ENCODE results near the gene GRK3. TPM values are rescaled to one million over a fixed set of nuclear protein-coding genes. Genes with fewer than 3 reads are reported as not detected.

Gene GRK3
- total RNA-seq, 4 donors from 2014 or later: 8.2 to 12.9 (median 10.2) TPM

- 82 to 84% methylated on average over 4 of the region's 4 CpGs for WGBS, 2 donors
- no peaks in the 10 kb centered on the region for H3K9me3 ChIP-seq
- no peak for DNase-seq (ENCODE audit: low spot score in 2 of 2)
- peaks cover 0 to 6% (median 0%) of the 10 kb centered on the region in 3 donors for H3K36me3 ChIP-seq
- H3K27ac ChIP-seq: no peak overlapping the region
- TF ChIP-seq POLR2A (IDR thresholded peaks at IDR 0.05): no peak
- TF ChIP-seq EP300 (IDR thresholded peaks at IDR 0.05): no peak
- H3K27me3 ChIP-seq: no peaks in the 10 kb centered on the region
- H3K4me1 ChIP-seq: no peaks in the 10 kb centered on the region
- no peak overlapping the region for H3K4me3 ChIP-seq
These were observed 113.2 kb downstream of the GRK3 start for GRCh38 chr22:25677631-25678030.

- 60 to 62% methylated on average over 2 of the region's 2 CpGs for WGBS, 2 donors
- H3K27ac ChIP-seq: no peak overlapping the region
These were observed 115.6 kb downstream of the GRK3 start for GRCh38 chr22:25680051-25680450.

GRCh38 chr22:25680956-25681355, 116.5 kb downstream of the GRK3 start:
- Histone ChIP-seq H3K4me3 (no peak overlapping the region), H3K36me3 (peaks cover 0 to 4% (median 0%) of the 10 kb centered on the region in 3 donors), H3K27ac (no peak overlapping the region), H3K27me3 (no peaks in the 10 kb centered on the region), H3K4me1 (no peaks in the 10 kb centered on the region), H3K9me3 (no peaks in the 10 kb centered on the region)
- WGBS, 2 donors: 84% methylated on average over 6 of the region's 6 CpGs
- TF ChIP-seq EP300 (IDR thresholded peaks at IDR 0.05) (no peak), CTCF (IDR thresholded peaks at IDR 0.05) (no peak), POLR2A (IDR thresholded peaks at IDR 0.05) (no peak)
- no peak for DNase-seq (ENCODE audit: low spot score in 2 of 2)

More at GRCh38 chr22:25680051-25680450, 115.6 kb downstream of the GRK3 start:
- DNase-seq (ENCODE audit: low spot score in 2 of 2): no peak
- H3K4me3 ChIP-seq: no peak overlapping the region
- no peaks in the 10 kb centered on the region for H3K27me3 ChIP-seq
- H3K9me3 ChIP-seq: no peaks in the 10 kb centered on the region
- no peaks in the 10 kb centered on the region for H3K4me1 ChIP-seq
- H3K36me3 ChIP-seq: peaks cover 0 to 6% (median 0%) of the 10 kb centered on the region in 3 donors
- TF ChIP-seq CTCF (IDR thresholded peaks at IDR 0.05) (no peak), EP300 (IDR thresholded peaks at IDR 0.05) (no peak), POLR2A (IDR thresholded peaks at IDR 0.05) (no peak)

- no peak for DNase-seq (ENCODE audit: low spot score in 2 of 2)
- Histone ChIP-seq H3K27ac (no peak overlapping the region), H3K4me3 (no peak overlapping the region), H3K27me3 (no peaks in the 10 kb centered on the region), H3K9me3 (no peaks in the 10 kb centered on the region), H3K4me1 (no peaks in the 10 kb centered on the region), H3K36me3 (peaks cover 0 to 4% (median 0%) of the 10 kb centered on the region in 3 donors)
- TF ChIP-seq EP300 (IDR thresholded peaks at IDR 0.05) (no peak), POLR2A (IDR thresholded peaks at IDR 0.05) (no peak), CTCF (IDR thresholded peaks at IDR 0.05) (no peak)
- 78 to 81% methylated on average over 3 of the region's 3 CpGs for WGBS, 2 donors
These were observed 117.6 kb downstream of the GRK3 start for GRCh38 chr22:25682109-25682508.

GRCh38 chr22:25688627-25689026, 124.2 kb downstream of the GRK3 start:
- Histone ChIP-seq H3K36me3 (peaks cover 0 to 22% (median 0%) of the 10 kb centered on the region in 3 donors), H3K9me3 (no peaks in the 10 kb centered on the region), H3K4me1 (no peaks in the 10 kb centered on the region), H3K27me3 (no peaks in the 10 kb centered on the region), H3K27ac (no peak overlapping the region), H3K4me3 (no peak overlapping the region)
- TF ChIP-seq EP300 (IDR thresholded peaks at IDR 0.05) (no peak), POLR2A (IDR thresholded peaks at IDR 0.05) (no peak), CTCF (IDR thresholded peaks at IDR 0.05) (no peak)
- 98% methylated on average over 5 of the region's 5 CpGs for WGBS, 2 donors
- DNase-seq (ENCODE audit: low spot score in 2 of 2): no peak

GRCh38 chr22:25689631-25690030, 125.2 kb downstream of the GRK3 start:
- 88 to 98% methylated on average over 2 of the region's 2 CpGs for WGBS, 2 donors
- TF ChIP-seq EP300 (IDR thresholded peaks at IDR 0.05) (no peak), CTCF (IDR thresholded peaks at IDR 0.05) (no peak), POLR2A (IDR thresholded peaks at IDR 0.05) (no peak)
- Histone ChIP-seq H3K27me3 (no peaks in the 10 kb centered on the region), H3K36me3 (peaks cover 0 to 26% (median 0%) of the 10 kb centered on the region in 3 donors), H3K9me3 (no peaks in the 10 kb centered on the region), H3K27ac (no peak overlapping the region), H3K4me1 (no peaks in the 10 kb centered on the region), H3K4me3 (no peak overlapping the region)
- no peak for DNase-seq (ENCODE audit: low spot score in 2 of 2)
